Measurements from ENCODE around the gene IL15RA. TPM values are rescaled to one million over a fixed set of nuclear protein-coding genes. Genes with fewer than 3 reads are reported as not detected.
"Not testable (repeated sequence)": the region's sequence is repeated elsewhere in the genome, so short reads cannot be mapped to it uniquely, and the experiment has no call there.

IL15RA gene
- total RNA-seq, 1 donor from 2014 or later, result not detected

DNA sequence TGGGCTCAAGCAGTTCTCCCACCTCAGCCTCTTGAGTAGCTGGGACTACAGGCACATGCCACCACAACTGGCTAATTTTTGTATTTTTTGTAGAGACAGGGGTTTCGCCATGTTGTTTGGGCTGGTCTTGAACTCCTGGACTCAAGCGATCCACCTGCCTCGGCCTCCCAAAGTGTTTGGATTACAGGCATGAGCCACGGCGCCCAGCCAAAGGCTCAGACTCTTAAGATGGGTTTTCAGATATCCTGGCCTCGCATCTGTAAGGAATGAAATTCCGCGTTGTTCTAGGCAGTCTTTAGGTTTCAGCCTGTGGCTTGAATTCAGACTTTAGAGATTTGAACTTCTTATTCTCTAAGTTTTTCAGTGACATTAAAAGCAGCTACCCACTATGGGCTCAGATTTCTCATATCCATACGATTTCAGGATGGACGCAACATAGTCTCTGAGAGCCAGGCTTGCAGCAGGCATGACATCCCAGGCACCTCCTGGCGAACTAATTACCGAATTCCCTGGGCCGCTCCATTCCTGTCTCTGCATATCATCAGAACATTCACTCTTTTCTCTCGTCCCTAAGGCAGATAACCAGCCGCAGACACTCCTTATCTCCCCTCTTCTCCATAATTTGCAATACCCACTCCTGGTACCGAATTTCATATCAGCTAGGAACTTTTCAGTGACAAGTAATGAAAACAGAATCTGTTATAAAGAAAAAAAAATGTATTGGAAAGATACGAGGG lies 29.7 kb downstream of the IL15RA start:
- Mint-ChIP-seq H3K36me3 (ENCODE audit: unreplicated experiment) (no peaks in the 10 kb centered on the region), H3K27ac (ENCODE audit: unreplicated experiment) (no peak overlapping the region), H3K4me3 (ENCODE audit: unreplicated experiment) (no peak overlapping the region), H3K27me3 (ENCODE audit: unreplicated experiment) (peaks cover 2% of the 10 kb centered on the region), H3K9me3 (ENCODE audit: unreplicated experiment) (peaks cover 4% of the 10 kb centered on the region), H3K4me1 (ENCODE audit: low read depth, unreplicated experiment) (peaks cover 11% of the 10 kb centered on the region)
- TF ChIP-seq, protein P1, sequence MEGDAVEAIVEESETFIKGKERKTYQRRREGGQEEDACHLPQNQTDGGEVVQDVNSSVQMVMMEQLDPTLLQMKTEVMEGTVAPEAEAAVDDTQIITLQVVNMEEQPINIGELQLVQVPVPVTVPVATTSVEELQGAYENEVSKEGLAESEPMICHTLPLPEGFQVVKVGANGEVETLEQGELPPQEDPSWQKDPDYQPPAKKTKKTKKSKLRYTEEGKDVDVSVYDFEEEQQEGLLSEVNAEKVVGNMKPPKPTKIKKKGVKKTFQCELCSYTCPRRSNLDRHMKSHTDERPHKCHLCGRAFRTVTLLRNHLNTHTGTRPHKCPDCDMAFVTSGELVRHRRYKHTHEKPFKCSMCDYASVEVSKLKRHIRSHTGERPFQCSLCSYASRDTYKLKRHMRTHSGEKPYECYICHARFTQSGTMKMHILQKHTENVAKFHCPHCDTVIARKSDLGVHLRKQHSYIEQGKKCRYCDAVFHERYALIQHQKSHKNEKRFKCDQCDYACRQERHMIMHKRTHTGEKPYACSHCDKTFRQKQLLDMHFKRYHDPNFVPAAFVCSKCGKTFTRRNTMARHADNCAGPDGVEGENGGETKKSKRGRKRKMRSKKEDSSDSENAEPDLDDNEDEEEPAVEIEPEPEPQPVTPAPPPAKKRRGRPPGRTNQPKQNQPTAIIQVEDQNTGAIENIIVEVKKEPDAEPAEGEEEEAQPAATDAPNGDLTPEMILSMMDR (IDR thresholded peaks at IDR 0.05; ENCODE audit: partially characterized antibody, unreplicated experiment), result no peak
- DNase-seq, result no peak

DNA sequence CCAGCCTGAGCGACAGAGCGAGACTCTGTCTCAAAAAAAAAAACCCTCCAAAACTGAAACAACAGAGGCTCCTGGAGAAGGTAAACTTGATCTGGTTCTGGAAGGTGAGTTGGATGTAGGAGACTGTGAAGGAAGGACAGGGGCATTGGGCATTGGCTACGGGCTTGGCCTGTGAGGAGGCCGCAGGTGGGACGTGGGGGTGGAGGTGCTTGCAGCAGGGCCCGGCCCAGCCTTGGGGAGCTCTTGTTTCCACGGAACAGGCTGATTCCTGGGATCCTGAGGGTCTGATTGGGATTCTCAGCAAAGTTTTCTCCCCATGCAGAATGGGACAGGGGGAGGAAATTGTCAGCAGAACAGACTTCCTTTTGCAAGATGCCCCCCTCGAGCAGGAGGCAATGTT lies 30.6 kb downstream of the IL15RA start:
- peaks cover 11% of the 10 kb centered on the region for H3K4me1 Mint-ChIP-seq (ENCODE audit: low read depth, unreplicated experiment)
- no peaks in the 10 kb centered on the region for H3K36me3 Mint-ChIP-seq (ENCODE audit: unreplicated experiment)
- no peak for DNase-seq
- H3K9me3 Mint-ChIP-seq (ENCODE audit: unreplicated experiment), result peaks cover 4% of the 10 kb centered on the region
- H3K27ac Mint-ChIP-seq (ENCODE audit: unreplicated experiment), result no peak overlapping the region
- no peak overlapping the region for H3K4me3 Mint-ChIP-seq (ENCODE audit: unreplicated experiment)
- H3K27me3 Mint-ChIP-seq (ENCODE audit: unreplicated experiment), result peaks cover under 1% of the 10 kb centered on the region
- TF ChIP-seq, protein P1 (IDR thresholded peaks at IDR 0.05; ENCODE audit: partially characterized antibody, unreplicated experiment), result no peak

DNA sequence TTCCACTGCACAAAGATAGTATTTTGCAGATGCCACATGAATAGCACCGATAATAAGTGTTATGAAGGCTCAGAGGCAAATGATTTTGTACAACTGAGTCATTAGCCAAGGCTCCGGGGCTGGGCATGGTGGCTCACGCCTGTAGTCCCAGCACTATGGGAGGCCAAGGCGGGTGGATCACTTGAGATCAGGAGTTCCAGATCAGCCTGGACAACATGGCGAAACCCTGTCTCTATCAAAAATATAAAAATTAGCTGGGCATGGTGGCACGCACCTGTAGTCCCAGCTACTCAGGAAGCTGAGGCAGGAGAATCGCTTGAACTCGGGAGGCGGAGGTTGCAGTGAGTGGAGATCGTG lies 30.9 kb downstream of the IL15RA start:
- DNase-seq; H3K36me3 Mint-ChIP-seq (ENCODE audit: unreplicated experiment); H3K4me3 Mint-ChIP-seq (ENCODE audit: unreplicated experiment); H3K27ac Mint-ChIP-seq (ENCODE audit: unreplicated experiment); H3K9me3 Mint-ChIP-seq (ENCODE audit: unreplicated experiment); H3K27me3 Mint-ChIP-seq (ENCODE audit: unreplicated experiment): not testable (repeated sequence)
- H3K4me1 Mint-ChIP-seq (ENCODE audit: low read depth, unreplicated experiment), result peaks cover 11% of the 10 kb centered on the region

DNA sequence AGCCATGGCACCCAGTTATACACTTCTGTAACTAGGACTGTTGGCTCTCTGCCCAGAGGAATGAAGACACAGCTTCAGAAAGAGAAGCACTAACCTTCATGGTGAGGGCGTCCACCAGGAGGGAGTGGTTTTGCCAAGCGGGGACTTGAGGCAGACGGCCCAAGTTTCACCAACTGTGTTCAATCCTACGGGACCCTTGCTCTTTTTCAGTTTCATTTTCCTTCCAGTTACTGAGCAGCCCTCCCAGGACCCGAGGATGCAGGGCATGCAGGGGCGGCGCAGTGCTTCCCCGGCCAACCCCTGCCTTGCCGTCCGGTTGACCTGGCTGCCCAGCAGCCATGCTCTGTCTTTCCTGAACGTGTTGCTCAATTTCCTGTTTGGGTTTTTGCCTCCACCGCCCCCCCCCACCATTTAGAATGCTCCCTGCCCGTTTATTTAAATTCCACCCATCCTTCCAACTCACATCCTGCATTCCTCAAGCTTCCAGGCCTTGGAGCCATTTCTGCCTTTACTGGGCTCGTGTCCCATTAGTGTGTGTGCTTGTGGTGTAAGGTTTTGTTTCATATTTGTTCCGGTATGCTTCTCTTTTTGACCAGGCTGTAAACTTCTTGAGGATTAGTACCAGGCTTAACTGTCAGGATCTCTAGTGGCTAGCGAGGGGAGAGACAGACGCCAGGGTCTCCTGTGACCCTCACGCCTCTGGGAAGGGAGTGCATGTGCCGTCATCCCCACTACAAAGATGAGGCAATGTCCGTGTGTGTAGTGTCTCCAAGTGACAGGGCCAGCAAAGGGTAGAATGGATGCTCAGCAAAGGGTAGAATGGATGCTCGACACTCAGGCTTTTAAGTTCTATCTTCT lies 31.6 kb downstream of the IL15RA start:
- no peak overlapping the region for H3K4me3 Mint-ChIP-seq (ENCODE audit: unreplicated experiment)

DNA sequence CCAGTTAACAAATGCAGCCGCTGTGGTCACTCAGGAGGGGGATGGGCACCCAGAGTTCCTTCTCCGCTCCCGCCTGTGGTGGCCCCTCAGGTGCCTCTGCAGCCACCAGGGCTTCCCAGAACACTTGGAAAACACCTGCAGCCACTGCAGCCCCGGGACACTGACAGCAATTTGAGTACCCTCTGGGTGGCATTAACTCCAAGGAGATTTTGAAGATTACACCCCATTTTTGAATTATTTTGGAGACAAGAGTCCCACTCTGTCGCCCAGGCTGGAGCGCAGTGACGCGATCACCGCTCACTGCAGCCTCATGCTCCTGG lies 32.2 kb downstream of the IL15RA start:
- Mint-ChIP-seq H3K27ac (ENCODE audit: unreplicated experiment) (no peak overlapping the region), H3K9me3 (ENCODE audit: unreplicated experiment) (peaks cover 4% of the 10 kb centered on the region), H3K36me3 (ENCODE audit: unreplicated experiment) (no peaks in the 10 kb centered on the region), H3K4me3 (ENCODE audit: unreplicated experiment) (no peak overlapping the region), H3K27me3 (ENCODE audit: unreplicated experiment) (no peaks in the 10 kb centered on the region), H3K4me1 (ENCODE audit: low read depth, unreplicated experiment) (peaks cover 11% of the 10 kb centered on the region)
- TF ChIP-seq, protein P1 (IDR thresholded peaks at IDR 0.05; ENCODE audit: partially characterized antibody, unreplicated experiment), result no peak
- no peak for DNase-seq

More for the DNA sequence above, 31.6 kb downstream of the IL15RA start:
- Mint-ChIP-seq H3K27ac (ENCODE audit: unreplicated experiment) (no peak overlapping the region), H3K27me3 (ENCODE audit: unreplicated experiment) (no peaks in the 10 kb centered on the region), H3K4me1 (ENCODE audit: low read depth, unreplicated experiment) (peaks cover 11% of the 10 kb centered on the region), H3K36me3 (ENCODE audit: unreplicated experiment) (no peaks in the 10 kb centered on the region), H3K9me3 (ENCODE audit: unreplicated experiment) (peaks cover 4% of the 10 kb centered on the region)
- DNase-seq, result no peak
- TF ChIP-seq, protein P1 (IDR thresholded peaks at IDR 0.05; ENCODE audit: partially characterized antibody, unreplicated experiment), result no peak
